ENCODE measurements around the gene TMEM40.
A peak's percentile ranks its signal among the peaks of the same experiment; 100 is the strongest.
"Not testable (repeated sequence)": the region's sequence is repeated elsewhere in the genome, so short reads cannot be mapped to it uniquely, and the experiment has no call there.

Gene TMEM40

DNA sequence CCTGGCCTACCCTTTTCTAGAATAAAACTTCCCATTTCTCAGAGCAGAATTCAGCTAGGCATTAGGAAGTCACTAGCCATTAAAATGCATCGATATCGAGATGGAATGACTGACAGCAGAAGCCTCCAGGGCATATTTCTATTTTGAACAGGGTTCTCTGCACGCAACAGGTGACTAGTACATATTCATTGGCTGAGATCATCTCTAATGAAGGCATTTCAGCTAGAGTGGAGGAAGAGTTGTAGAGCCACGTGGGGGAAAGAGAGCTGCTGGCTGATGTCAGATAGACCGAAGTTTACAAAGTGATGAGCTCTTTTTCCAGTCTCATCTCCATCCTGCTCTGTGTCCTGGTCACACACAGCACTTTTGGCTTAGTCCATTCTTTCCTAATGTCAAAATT lies 7.5 kb downstream of the TMEM40 start:
- no peak for DNase-seq (ENCODE audit: low read depth in 1 of 2, low spot score in 1 of 2)

- peak in 1 of 2 donors; percentile 2 for DNase-seq (ENCODE audit: low read depth in 1 of 2, low spot score in 1 of 2)
These were observed 8.4 kb downstream of the TMEM40 start for GRCh38 chr3:12750658-12751071.

DNA sequence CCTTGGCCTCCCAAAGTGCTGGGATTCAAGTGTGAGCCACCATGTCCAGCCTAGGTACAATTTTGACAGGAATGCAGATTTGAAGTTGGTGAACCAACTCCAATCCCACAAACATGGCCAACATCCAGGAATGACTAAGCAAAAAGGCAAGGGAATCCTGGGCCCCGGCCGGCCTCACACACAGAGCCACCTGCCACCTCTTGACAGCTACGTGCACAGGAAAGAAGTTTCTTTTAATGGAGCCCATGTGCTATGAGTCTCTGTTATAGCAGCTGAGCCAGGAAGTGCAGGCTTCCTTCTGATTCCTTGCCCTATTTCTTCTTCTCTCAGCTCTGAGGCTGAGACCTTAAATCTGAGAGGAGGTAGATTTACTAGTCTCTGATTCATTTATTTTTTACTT lies 8.8 kb downstream of the TMEM40 start:
- DNase-seq (ENCODE audit: low read depth in 1 of 2, low spot score in 1 of 2), result no peak

- DNase-seq (ENCODE audit: low read depth in 1 of 2, low spot score in 1 of 2), result no peak
These were observed 10.6 kb downstream of the TMEM40 start for GRCh38 chr3:12748477-12748876.

DNA sequence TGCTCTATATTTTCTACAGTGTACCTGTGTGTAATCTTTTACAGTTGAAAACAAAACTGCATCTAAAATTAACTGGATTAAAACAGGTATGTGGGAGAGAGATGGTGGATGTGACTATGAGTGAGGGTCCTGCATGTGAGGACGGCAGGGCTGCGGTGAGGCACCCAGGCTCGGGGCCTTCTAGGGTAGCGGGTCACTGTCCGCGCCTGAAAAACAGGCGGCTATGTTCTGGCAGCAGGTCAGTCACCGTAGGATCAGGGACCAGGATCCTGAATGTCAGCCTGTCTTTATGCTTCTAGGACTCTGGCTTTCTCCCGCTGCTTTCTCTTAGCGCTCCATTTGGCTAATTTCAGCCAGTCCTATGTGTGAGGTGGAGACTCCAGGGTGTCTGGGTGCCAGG lies 12.6 kb downstream of the TMEM40 start:
- DNase-seq (ENCODE audit: low read depth in 1 of 2, low spot score in 1 of 2), result no peak

DNA sequence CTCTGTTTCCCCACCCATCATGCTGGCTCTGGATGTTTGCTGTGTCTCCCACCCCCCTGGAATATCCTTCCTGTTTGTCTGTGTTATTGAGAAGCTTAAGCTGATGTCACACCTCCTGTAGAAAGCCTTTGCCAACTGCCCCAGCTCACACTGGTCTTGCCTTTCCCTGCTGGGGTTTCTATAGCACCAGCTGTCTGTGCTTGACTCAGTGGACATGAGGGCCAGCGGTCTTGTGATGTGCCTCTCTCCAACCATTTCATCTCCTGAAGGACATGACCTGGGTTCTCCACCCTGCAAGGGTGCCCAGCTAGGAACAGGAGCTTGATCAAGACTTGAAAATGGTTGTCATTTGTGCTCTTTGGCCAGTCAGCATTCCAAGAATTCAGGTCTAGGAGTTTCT lies 14.7 kb downstream of the TMEM40 start:
- no peak for DNase-seq (ENCODE audit: low read depth in 1 of 2, low spot score in 1 of 2)

DNA sequence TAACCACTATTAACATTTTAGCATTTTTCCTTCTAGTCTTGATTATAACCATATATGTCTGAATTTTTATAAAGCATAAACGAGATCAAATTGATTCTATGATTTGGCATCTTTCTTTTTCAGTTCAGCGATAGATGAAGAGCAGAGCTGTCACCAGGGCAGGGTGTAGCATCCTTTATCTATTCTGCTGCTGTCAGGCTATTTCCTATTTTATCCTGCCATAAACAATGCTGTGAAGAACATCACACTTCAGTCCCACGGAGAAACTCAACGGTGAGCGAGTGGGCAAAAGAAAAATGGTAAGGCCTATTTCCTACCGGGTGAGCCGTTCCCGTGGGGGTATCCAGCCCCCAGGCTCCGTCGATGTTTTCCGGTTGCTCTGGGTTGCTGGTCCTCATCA lies 15.5 kb downstream of the TMEM40 start:
- DNase-seq (ENCODE audit: low read depth in 1 of 2, low spot score in 1 of 2), result no peak

DNA sequence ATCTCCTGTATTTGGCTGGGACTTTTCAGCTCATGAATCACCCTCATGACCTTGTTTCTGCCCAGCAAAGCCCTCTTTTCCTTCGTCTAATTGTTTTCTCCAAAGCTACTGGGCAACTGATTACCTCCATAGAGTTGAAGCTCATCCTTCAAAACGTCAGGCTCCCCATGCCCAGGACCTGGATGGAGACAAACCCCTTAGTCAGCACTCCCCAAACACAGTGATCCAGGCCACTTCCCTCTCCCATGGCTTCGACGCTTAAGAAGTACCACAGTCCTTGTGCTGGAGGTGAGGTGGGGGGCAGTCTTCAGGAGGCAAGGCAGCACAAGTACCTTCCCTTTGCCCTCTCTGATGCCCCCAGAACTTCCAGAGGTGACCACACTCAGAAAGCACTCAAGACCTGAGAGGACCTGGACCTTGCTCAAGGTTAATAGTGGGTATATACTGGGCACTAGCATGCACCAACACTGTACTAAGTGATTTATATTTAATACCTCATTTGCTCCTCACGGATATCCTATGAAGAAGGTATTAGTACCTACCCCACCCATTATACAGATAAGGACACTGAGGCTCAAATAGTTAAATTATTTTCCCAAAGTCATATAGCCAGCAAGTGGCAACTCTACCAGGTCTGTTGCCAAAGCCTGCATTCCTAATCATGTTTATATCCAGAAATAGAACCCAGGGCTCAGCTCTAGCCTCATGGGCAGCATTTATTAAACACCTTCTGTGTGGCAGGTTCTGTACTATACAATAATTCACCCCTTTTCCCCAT lies 16.5 kb downstream of the TMEM40 start:
- DNase-seq (ENCODE audit: low read depth in 1 of 2, low spot score in 1 of 2), result no peak

DNA sequence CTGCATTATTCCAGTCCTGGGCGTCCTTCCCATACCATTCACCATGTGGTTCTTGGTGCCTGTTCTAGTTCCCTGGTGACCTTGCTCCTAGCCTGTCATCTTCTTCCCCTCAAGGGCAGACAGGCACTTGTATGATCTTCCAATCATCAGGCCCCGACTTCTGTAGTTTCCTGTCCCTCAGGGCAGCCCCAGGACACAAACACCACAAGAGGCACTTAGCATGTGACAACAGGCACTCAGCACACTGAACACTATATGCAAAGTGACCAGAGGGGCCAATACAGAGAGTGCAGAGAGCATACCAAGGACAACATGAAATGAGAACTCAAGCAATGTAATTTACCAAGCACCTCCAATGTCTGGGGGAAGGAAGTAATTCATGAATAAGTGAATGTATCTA lies 17.9 kb downstream of the TMEM40 start:
- no peak for DNase-seq (ENCODE audit: low read depth in 1 of 2, low spot score in 1 of 2)

GRCh38 chr3:12737833-12738232 lies 21.2 kb downstream of the TMEM40 start:
- no peak for DNase-seq (ENCODE audit: low read depth in 1 of 2, low spot score in 1 of 2)

GRCh38 chr3:12737319-12737718 lies 21.7 kb downstream of the TMEM40 start:
- no peak for DNase-seq (ENCODE audit: low read depth in 1 of 2, low spot score in 1 of 2)

DNA sequence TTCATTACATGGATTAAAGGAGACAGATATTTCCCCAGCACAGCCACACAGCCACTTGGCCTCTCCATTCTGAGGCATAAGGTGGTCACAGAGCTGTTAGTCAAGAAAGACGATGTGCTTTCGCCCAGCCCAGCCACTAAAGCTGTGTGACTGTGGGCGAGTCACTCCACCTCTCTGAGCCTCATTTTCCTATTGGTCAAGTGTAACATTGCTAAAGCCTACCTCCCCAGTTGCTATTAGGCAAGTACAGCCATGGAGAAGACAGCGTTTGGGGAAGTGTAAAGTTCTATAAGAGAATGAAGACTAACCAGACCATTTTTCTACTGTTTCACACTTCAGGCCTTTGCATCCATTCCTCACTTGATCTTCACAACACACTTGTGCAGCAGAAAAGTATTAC lies 24.1 kb downstream of the TMEM40 start:
- no peak for DNase-seq (ENCODE audit: low read depth in 1 of 2, low spot score in 1 of 2)

- no peak for DNase-seq (ENCODE audit: low read depth in 1 of 2, low spot score in 1 of 2)
These were observed 25.5 kb downstream of the TMEM40 start for GRCh38 chr3:12733566-12733965.

DNA sequence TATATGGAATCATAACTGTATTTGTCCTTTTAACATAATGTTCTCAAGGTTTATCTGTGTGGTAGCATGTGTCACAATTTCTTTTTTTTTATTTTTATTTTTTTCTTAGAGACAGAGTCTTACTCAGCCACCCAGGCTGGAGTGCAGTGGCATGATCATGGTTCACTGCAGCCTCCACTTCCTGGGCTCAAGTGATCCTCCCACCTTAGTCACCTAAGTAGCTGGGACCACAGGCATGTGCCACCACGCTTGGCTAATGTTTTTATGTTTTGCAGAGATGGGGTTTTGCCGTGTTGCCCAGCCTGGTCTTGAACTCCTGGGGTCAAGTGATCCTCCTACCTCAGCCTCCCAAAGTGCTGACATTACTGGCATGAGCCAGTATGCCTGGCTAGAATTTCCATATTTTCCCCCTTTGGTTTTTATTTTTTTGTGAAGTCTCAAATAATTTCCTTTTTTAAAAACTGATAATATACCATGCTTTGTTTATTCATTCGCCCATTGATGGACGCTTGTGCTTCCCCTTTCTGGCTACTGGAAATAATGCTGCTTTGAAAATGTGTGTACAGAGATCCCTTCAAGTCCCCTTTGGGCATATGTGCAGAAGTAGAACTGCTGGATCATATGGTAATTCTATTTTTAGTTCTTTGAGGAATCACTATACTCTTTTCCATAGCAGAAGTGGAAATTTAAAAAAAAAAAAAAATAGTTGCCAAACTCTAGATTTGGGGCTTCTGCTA lies 28.4 kb downstream of the TMEM40 start:
- DNase-seq (ENCODE audit: low read depth in 1 of 2, low spot score in 1 of 2), result no peak

GRCh38 chr3:12729051-12729651 lies 29.9 kb downstream of the TMEM40 start:
- DNase-seq (ENCODE audit: low read depth in 1 of 2, low spot score in 1 of 2), result no peak

DNA sequence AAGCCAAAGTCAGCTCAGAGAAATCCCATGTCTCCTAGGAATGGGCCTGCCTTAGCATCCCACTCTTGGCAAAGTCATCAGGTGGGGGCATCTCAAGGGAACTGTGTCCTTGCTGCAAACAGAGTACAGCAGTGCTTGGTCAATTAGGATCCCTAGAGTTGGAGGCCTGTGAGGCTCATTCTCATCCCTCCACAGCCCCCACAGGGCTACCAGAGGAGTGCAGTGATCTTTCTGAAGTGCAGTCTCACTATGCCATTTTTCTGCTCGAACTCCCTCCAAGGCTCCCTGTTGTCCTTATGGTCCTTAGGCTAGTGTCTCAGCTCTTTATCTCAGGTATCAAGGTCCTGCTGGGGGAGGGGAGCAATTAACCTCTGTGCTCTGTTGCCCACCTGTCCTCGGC lies 31.1 kb downstream of the TMEM40 start:
- DNase-seq (ENCODE audit: low read depth in 1 of 2, low spot score in 1 of 2), result no peak

- DNase-seq (ENCODE audit: low read depth in 1 of 2, low spot score in 1 of 2), result no peak
These were observed 31.6 kb downstream of the TMEM40 start for GRCh38 chr3:12727481-12727880.

DNA sequence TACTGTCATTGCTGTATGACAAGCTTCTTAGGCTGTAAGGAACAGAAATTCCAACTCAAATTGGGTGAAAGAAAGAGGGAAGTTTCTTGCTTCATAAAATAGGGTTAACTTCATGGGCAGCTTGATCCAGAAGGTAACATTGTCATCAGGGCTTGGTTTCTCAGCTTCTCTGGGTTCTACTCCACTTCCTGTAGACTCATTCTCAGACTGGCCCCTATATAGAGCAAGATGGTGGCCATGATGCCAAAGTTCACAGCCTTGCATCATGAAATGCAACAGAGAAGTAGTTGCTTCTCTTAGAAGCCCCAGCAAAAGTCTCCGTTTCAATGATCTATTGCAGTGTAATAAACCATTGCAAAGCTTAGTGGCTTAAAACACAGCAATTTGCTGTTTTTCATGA lies 33.6 kb downstream of the TMEM40 start:
- DNase-seq (ENCODE audit: low read depth in 1 of 2, low spot score in 1 of 2), result no peak

- no peak for DNase-seq (ENCODE audit: low read depth in 1 of 2, low spot score in 1 of 2)
These were observed 34.3 kb downstream of the TMEM40 start for GRCh38 chr3:12724794-12725193.

GRCh38 chr3:12723362-12723761 lies 35.7 kb downstream of the TMEM40 start:
- DNase-seq (ENCODE audit: low read depth in 1 of 2, low spot score in 1 of 2), result not testable (repeated sequence)

GRCh38 chr3:12722226-12722625 lies 36.8 kb downstream of the TMEM40 start:
- no peak for DNase-seq (ENCODE audit: low read depth in 1 of 2, low spot score in 1 of 2)
